NCI-H2171 (cell line): Measurements from ENCODE around the gene CELA2B.
"Not testable (repeated sequence)": the region's sequence is repeated elsewhere in the genome, so short reads cannot be mapped to it uniquely, and the experiment has no call there.

Source experiments
- DNase-seq: peaks from one replicate; lab custom pipeline; 2025; lab: John Stamatoyannopoulos, UW

Gene CELA2B

DNA sequence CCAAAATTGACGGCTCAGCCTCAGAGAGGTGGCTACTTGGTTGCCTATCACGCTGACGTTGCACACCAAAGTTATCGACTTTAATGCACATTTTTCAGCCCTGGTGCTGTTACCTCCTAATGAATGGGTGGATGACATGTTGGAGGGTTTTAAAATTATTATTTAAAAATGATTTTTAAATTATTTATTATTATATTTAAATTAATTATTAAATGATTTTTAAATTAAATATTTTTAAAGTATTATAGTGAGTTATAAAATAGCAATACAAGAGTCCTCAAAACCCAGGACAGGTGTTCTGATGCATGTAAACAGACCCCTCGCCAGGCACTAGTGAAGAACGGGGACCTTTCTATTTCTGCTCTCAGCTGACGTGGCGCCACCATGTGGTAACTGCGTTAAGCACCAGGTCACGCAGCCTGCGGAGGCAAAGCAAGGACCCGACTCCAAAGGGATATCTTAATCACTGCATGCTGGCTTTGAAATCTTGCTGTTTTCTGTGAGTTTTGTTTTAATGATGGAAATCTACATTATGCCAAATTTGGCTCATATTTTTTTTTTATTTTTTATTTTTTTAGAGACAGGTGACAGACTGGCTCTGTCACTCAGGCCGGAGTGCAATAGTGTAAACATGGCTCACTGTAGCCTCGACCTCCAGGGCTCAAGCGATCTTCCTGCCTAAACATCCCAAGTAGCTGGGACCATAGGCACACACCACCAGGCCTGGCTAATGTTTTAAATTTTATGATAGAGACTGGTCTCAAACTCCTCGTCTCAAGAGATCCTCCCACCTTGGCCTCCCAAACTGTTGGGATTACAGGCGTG is 25.5 kb downstream of the CELA2B start:
- DNase-seq: peak; percentile 62

DNA sequence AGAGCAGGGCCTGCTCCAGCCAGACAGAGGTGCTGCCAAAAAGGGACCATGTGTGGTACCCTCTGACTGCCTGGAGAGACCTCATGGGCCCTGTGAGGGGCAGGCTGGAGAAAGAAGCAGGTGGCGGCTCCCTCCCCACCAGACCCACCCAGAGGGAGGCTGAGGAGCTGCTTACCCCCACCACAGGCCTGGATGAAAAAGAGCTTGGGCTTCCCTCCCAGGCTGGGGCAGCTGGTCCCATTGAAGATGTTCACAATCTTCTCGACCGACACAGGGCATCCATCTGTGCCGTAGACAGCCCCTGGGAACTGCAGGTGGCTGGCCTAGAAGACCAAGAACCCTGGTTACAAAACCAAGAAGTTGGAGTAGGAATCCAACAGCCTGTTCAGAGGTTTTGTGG is 28.5 kb downstream of the CELA2B start:
- DNase-seq: no peak

DNA sequence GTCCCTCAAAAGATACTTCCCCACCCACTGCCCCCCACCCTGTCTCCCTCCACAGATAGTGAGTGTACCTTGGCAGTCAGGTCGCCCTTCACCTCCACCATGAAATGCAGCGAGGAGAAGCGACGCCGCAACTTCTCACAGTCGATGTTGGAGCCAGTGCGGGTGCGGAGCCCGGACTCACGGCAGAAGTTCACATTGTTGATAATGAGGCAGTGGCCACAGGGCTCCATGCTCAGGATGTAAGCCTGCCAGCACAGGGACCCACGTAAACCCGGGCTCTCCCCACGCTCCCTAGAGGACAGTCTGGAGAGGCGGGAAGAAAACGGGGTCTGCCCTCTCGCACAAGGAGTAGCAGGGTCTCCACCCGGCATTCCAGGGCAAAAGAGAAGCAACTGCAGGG is 30.9 kb downstream of the CELA2B start:
- DNase-seq: no peak

DNA sequence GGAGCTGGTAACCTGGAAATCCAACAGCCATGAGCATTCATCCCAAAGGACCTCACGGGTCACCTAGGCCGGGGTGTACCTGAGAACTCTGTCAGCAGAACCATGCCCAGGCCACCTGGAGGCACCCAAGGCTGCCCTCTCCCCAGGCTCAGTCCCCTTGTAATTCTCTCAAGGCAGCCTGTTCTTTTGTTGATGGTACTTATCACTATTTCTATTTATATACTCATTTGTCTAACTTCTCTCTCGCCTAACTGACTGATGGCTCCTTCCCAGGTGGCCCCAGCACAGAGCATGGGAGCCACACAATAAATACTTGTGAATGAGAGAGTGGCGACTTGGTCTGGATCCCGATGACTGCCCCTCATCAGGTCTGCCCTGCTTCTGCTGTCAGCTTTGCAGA is 31.4 kb downstream of the CELA2B start:
- no peak for DNase-seq

DNA sequence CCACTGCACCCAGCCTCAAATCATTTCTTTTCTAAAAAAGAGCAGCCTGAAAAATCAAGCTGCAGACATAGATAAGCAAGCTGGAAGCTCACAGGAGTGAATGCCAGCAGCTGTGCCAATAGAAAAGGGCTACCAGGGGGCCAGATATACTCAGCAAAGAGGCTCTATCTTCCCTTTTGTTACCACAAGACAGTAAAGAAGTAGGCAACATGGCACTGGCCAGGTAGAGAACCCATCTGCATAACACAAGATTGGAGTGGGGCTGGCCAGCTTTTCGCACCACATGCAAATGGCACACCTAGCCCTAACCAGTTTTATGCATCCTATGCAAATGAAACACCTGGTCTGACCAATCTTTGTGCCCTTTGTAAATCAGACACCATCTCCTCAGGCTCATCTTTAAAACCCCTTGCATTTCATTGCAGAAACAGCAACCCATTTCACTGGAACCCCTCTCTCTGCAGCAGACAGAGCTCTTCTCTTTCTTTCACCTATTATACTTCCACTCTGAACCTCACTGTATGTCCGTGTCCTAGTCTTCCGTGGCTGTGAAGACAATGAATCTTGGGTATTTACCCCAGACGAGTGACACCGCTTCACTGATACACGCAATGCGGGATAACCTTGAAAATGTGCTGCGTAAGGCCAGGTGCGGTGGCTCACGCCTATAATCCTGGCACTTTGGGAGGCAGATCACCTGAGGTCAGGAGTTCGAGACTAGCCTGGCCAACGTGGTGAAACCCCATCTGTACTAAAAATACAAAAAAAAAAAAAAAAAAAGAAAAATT is 33.0 kb downstream of the CELA2B start:
- no peak for DNase-seq

DNA sequence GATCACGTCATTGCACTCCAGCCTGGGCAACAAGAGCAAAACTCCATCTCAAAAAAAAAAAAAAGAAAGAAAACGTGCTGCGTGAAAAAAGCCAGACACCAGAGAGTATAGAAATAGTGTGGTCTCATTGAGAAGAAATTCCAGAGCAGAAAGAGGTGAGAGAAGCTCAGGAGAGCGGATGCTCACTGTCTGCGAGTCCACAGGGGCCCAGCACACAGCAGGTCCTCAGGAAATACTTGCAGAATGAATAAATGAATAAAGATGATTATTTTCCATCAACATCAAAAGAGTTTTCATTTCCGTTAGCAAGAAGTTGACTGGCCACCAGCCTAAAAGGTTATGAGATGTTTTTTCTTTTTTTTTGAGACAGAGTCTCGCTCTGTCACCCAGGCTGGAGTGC is 33.7 kb downstream of the CELA2B start:
- no peak for DNase-seq

DNA sequence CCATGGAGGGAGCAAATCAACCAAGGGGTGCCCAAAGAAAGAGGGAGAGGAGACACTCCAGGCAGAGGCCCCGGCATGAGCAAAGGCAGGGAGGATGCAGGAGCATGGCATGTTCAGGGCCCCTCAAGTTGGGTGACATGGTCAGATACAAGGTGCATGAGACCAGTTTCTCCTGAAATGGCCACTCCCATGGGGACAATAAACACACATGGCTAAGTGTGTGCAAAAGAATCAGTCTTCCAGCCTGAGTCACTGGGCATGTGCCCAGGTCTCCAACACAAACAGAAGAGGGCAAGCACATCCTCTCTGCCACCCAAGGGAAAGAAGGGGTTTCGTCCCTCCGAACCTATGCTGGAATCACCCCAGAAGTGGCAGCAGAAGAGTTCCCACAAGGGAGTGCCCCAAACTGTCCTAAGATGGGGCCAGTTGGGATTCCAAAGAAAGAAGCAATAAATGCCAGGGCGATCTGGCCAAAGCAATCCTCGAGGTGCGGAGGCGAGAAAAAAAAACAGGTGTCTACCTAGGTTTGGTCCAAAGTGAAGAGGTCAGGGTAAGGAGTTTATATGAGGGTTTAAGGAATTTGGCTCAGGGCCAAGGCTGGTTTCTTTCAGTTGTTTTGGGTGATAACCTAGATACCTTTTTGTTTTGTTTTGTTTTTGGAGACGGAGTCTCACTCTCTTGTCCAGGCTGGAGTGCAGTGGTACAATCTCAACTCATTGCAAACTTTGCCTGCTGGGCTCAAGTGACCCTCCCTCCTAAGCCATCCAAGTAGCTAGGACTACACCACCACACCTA is 34.9 kb downstream of the CELA2B start:
- no peak for DNase-seq

DNA sequence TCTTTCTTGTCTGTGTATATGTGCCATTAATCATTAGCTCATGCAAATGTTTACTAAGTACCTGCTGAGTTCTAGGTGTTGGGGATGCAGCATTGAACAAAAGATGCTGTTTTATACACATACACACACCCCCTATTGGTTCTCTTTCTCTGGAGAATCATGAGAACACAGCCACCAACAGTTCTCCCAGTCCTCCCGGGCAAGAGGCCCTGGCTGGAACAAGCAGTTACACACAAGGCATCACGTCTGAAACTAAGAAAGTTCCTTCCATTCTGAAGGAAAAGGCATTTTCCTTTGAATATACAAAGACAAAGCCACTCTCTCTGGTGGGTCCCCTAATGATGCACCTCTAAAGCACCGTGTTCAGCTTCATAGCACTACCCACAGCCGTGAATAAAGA is 37.3 kb downstream of the CELA2B start:
- DNase-seq: no peak

DNA sequence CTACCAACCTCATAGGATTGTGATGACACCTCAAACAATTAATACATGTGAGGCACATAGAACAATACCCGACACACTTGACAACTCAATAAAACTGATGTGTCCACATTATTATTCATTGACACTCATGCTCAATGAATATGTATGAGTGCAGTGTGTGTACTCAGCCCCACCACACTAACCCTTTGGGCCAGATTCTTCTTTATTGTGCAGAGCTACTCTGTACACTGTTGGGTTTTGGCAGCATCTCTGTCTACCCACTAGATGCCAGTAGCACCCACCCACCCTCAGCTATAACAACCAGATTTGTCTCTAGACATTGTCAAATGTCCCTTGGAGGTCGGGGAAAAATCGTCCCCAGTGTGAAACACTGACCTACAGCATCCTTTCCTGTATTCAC is 38.0 kb downstream of the CELA2B start:
- DNase-seq: no peak

DNA sequence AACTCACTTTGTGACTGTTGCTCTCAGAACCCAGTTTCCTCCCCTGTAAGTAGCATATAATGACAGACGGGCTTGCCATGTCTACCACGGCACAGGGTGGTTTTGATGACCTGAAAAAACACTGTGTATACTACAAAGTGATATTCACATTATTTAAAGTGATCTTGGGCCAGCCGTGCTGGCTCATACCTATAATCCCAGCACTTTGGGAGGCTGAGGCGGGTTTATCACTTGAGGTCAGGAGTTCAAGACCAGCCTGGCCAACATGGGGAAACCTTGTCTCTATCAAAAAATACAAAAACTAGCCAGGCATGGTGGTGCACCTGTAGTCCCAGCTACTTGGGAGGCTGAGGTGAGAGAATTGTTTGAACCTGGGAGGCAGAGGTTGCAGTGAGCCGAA is 38.7 kb downstream of the CELA2B start:
- not testable (repeated sequence) for DNase-seq

DNA sequence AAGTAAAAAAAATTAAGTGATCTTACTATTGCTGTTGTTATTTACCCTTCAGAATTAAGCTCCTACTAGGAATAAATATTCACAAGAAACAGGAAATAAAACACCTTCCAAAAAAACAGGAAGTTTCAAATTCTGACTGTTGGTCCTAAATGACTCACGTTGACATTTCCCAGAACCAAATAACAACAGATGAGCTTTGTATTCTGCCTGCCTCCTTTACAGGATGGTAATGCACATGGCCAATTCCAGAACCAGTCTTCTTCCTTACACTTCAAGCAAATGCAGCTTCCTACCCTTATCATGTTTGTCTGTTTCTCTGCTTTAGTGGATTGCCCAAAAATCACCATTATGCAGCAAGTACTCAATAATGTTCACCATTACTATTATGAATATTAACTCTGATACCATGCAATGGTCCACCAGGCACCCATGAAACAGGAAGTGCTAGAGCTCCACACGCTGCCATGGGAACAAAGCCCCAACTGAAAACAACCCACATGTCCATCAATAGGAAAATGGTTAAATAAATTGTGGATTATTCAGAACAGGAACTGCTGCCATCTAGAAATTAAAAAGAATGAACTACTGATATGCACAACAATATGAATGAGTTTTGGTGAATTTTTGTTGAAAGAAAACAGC is 39.2 kb downstream of the CELA2B start:
- no peak for DNase-seq

DNA sequence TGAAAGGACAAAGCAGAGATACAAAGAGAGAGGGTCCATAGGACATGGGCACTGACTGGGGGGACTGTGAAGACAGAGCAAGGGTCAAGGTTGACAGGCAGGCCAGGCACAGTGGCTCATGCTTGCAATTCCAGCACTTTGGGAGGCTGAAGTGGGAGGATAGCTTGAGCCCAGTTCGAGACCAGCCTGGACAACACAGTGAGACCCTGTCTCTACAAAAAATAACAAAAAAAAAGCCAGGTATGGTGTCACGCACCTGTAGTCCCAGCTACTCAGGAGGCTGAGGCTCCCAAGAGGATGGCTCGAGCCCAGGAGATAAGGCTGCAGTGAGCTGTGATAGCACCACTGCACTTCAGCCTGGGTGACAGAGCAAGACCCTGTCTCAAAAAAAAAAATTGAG is 43.7 kb downstream of the CELA2B start:
- DNase-seq: no peak

DNA sequence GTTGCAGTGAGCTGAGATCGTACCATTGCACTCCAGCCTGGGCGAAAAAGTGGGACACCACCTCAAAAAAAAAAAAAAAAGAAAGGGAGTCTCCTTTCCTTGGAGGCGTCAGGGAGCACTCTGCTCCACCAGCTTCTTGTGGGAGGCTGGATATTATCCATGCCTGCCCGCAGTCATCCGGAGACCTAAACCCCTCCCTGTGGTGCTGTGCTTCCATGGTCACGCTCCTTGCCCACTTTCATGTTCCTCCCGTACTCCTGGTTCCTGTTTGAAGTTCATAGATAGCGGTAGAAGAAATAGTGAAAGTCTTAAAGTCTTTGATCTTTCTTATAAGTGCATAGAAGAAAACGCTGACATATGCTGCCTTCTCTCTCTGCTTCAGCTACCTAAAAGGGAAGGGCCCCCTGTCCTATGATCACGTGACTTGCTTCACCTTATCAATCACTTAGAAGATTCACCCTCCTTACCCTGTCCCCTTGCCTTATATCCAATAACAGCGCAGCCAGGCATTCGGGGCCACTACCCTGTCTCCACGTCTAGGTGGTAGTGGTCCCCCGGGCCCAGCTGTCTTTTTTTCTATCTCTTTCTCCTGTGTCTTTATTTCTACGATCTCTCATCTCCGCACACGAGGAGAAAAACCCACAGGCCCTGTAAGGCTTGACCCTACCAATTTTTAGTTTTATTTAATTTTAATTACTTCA is 45.5 kb downstream of the CELA2B start:
- DNase-seq: not testable (repeated sequence)

DNA sequence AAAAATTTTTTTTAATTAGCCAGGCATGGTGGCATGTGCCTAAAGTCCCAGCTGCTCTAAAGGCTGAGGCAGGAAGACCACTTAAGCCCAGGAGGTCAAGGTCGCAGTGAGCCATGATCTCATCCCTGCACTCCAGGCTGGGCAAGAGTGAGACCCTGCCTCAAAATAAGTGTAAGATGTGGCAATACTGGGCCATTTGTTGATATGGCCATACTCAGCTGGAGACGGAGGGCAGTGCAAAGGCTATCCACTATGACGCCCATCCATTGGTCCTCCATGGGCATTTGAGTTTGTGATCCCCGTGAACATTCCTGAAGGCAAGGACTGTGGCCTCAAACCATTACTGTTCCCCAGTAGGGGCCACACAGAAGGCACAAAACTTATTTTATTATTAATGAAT is 46.6 kb downstream of the CELA2B start:
- DNase-seq: no peak

DNA sequence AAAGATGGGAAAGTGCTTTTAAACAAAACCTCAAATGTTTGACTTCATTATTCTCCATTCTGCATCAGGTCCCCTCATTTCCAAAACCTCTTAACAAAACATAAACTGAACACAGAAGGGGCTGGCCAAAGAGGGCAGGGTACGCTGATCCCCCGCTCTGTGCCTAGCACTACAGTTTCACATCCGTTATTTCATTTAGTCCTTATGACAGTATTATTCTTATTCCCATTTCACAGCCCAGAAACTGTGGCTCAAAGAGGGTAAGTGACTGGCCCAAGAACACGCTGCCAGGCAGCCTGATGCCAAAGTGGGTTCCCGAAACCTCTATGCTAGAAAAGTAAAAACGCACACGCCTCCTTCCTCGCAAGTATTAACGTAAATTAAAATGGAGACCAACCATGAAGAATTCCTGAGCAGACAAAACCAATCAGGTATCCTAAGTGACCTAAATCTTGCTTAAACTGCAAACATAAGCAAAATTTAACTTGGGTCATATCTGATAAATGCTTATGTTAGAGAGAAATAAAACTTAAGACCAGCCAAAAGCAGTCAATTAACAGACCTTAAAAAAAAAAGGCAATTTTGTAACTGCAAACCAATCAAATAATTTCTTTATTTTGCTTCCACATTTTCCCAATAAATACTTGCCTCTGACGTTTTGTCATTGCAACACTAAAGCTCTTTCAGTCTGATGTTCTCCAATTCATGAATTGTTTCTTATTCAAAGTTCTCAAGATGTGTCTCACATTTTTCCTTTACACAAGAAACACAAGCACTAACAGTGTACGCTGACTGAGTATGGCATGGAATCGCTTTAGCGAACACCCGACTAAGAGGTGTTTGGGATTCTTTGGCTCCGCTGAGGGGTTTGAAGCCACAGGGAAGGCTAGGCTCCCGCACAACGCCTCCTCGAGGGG is 47.5 kb downstream of the CELA2B start:
- DNase-seq: peak; percentile 52

DNA sequence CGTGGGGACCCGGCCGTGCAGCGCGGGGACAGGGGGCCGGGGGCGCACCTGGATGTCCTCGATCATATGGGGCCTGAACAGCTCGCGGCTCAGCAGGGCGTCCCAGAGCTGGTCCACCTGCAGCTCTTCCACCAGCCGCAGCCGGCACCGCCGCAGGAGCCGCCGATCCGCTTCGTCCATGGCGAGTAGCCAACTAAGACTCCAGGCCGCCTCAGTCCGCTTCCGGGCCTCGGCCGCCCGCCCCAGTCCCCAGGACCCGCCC is 48.0 kb downstream of the CELA2B start, which contains the start of gene CASP9:
Gene CASP9, minus strand, starts transcription at position 195 of the 262 bp plus-strand sequence. Its CDS starts 15 bp downstream, at position 180.
- DNase-seq: no peak

DNA sequence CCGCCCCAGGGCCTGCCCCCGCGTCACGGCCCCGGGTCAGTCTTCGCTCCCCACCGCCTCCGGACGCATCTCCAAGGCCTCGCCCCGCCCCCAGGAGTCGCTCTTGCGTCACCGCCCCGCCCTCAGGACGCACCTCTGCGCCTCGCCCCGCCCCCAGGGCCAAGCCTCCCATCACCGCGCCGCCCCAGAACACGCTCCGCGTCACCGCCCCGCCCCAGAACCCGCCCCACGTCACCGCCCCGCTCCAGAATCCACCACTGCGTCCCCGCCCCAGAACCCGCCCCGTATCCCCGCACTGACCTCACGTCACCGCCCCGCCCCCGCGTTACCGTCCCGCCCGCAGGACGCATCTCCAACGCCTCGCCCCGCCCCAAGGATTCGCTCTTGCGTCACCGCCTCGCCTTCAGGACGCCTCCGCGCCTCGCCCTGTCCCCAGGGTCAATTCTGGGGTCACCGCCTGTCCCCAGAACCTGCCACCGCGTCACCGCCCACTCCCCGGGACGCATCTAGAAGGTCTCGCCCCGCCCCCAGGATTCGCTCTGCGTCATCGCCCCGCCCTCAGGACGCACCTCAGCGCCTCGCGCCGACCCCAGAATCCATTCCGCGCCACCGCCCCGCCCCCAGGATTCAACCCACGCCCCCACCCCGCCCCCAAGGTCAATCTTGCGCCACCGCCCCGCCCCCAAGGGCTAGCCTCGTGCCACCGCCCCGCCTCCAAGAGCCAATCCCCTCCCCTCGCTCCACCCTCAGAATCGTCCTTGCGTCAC is 48.6 kb downstream of the CELA2B start:
- DNase-seq: peak; percentile 100

DNA sequence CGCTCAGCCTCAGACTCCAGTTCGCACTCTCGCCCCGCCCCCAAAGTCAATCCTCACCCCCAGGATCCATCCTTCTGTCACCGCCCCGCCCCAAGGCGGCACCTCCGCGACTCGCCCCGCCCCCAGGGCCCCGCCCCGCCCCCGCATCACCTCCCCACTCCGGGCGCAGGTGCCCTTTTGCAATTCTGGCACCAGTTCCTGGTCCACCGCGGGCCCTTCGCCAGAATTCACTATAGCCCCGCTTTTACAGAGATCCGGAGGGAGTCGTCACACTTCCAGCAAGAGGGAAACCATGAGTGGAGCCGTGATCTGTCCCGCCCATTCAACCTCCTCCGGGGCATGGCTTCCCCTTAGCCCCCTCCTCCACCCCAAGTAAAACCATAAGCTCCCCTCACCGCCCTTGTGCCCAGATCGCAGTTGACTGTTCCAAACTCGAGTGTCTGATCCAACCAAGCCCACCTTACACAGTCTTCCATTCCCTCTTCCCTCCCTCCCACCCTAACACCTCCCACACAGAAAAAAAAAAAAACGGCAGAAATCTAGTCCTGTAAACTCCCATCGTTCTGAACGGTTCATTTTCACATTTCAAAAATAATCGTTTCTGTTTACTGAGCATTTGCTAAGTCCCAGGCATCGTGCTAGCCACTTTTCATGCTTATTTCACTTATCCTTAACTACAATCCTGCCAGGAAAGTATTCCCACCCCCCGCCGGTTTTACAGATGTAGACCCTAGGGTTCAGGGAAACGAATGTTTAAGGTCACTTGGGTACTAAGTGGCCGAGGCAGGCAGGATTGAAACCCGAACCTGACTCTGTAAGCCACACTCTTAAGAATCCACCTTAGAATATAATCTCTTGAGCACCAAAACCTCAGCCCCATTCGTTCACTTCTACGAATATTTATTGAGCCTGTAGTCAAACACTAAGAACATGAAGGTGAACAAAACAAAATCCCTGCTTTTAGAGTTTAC is 49.4 kb downstream of the CELA2B start:
- DNase-seq: no peak
